ENCODE measurements around the gene EPN3. TPM values are rescaled to one million over a fixed set of nuclear protein-coding genes. Genes with fewer than 3 reads are reported as not detected.

EPN3 gene
- total RNA-seq, 4 donors from 2014 or later = 30.3 to 110 (median 78.5) TPM

GRCh38 chr17:50542795-50543774 lies 10.6 kb downstream of the EPN3 start:
- H3K27me3 ChIP-seq = no peaks in the 10 kb centered on the region
- no peaks in the 10 kb centered on the region for H3K9me3 ChIP-seq
- peak overlapping the region; percentile 84 for H3K27ac ChIP-seq
- DNase-seq (ENCODE audit: low spot score in 2 of 2) = no peak
- TF ChIP-seq EP300 (IDR thresholded peaks at IDR 0.05) = no peak
- TF ChIP-seq CTCF (IDR thresholded peaks at IDR 0.05) = no peak
- TF ChIP-seq POLR2AphosphoS5 (IDR thresholded peaks at IDR 0.05) = no peak
- TF ChIP-seq POLR2A (IDR thresholded peaks at IDR 0.05) = no peak
- H3K4me1 ChIP-seq = peaks cover 63% of the 10 kb centered on the region
- H3K36me3 ChIP-seq = no peaks in the 10 kb centered on the region
- H3K4me3 ChIP-seq = peak overlapping the region; percentile 61
- WGBS = 78% methylated on average over 16 of the region's 16 CpGs

DNA sequence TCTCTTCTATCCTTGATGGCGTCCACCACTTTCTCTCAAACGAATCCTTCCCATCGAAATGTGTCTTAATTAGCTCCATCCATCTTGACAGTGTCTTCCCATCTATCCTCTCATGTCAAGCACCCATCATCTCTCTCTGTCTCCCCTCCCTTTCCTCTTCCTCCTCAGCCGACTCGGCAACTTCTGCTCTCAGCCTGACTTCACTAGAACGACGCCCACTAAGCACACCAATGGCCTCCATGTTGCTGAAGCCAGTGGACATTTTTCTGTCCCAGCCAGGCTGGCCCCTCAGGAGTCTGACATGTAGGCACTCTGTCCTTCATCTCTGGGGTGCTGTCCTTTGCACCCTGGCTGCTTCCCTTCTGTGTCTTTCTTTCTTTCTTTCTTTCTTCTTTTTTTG lies 12.0 kb downstream of the EPN3 start:
- no peak overlapping the region for H3K27ac ChIP-seq
- WGBS = 68% methylated on average over 7 of the region's 7 CpGs
- H3K9me3 ChIP-seq = no peaks in the 10 kb centered on the region
- DNase-seq (ENCODE audit: low spot score in 2 of 2) = no peak
- H3K36me3 ChIP-seq = peaks cover 11% of the 10 kb centered on the region
- H3K4me1 ChIP-seq = peaks cover 59% of the 10 kb centered on the region
- H3K27me3 ChIP-seq = no peaks in the 10 kb centered on the region
- H3K4me3 ChIP-seq = no peak overlapping the region
- no peak for TF ChIP-seq CTCF (IDR thresholded peaks at IDR 0.05)
- no peak for TF ChIP-seq EP300 (IDR thresholded peaks at IDR 0.05)
- TF ChIP-seq POLR2AphosphoS5 (IDR thresholded peaks at IDR 0.05) = no peak
- no peak for TF ChIP-seq POLR2A (IDR thresholded peaks at IDR 0.05)

- 37% methylated on average over 8 of the region's 8 CpGs for WGBS
- no peak overlapping the region for H3K27ac ChIP-seq
- peaks cover 51% of the 10 kb centered on the region for H3K4me1 ChIP-seq
- DNase-seq (ENCODE audit: low spot score in 2 of 2) = no peak
- TF ChIP-seq CTCF (IDR thresholded peaks at IDR 0.05) (no peak), POLR2AphosphoS5 (IDR thresholded peaks at IDR 0.05) (no peak), POLR2A (IDR thresholded peaks at IDR 0.05) (no peak), EP300 (IDR thresholded peaks at IDR 0.05) (no peak)
- H3K9me3 ChIP-seq = no peaks in the 10 kb centered on the region
- peaks cover 19% of the 10 kb centered on the region for H3K36me3 ChIP-seq
- H3K4me3 ChIP-seq = no peak overlapping the region
- H3K27me3 ChIP-seq = no peaks in the 10 kb centered on the region
Measured at GRCh38 chr17:50545311-50545710, 12.8 kb downstream of the EPN3 start.

GRCh38 chr17:50546701-50547034 lies 14.1 kb downstream of the EPN3 start:
- TF ChIP-seq CTCF (IDR thresholded peaks at IDR 0.05) = no peak
- TF ChIP-seq EP300 (IDR thresholded peaks at IDR 0.05) = no peak
- TF ChIP-seq POLR2AphosphoS5 (IDR thresholded peaks at IDR 0.05) = no peak
- Histone ChIP-seq H3K4me1 (peaks cover 37% of the 10 kb centered on the region), H3K36me3 (peaks cover 22% of the 10 kb centered on the region), H3K27me3 (no peaks in the 10 kb centered on the region), H3K9me3 (no peaks in the 10 kb centered on the region), H3K4me3 (peak overlapping the region; percentile 80), H3K27ac (no peak overlapping the region)
- DNase-seq (ENCODE audit: low spot score in 2 of 2) = no peak
- 43% methylated on average over 4 of the region's 4 CpGs for WGBS

DNA sequence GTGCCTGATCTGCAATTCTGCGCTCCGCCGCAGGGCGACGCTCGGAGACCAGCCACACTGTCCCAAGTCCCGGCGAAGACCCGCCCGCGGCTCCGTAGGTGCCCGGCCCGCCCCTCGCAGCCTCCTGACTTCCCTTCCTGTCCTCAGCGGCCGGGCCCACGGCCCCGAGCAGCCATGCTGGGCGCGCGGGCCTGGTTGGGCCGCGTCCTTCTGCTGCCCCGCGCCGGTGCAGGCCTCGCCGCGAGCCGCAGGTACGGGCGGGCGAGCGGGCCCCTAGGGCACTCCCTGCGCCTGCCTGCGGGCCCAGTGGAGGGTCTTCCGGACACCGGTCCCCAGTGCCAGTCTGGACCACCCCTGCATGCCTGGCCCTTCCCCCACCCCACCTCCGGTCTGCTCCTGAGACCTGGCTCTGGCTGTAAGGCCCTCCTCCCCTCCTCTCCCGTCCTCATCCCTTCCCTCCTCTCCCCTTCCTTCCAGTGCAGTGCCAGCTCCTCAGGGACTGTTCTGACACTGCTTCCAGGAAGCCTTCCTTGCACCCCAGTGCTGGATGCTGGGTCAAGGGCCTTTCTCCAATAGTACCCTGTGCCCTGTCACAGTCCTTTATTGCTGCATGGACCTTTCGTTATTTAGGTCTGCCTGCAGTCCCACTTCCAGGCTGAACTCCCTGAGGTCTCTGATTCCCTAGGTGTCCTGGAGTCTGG lies 14.7 kb downstream of the EPN3 start, which contains the start of gene SPATA20:
Gene SPATA20 (plus strand): TSS at position 140 of the 701 bp plus-strand sequence. CDS start 35 bp downstream, at position 175.
- Histone ChIP-seq H3K4me3 (peak within 1 kb of the TSS; percentile 80), H3K4me1 (peaks cover 32% of the 10 kb centered on the region), H3K27ac (peak within 1 kb of the TSS; percentile 84), H3K27me3 (no peaks in the 10 kb centered on the region), H3K9me3 (no peaks in the 10 kb centered on the region), H3K36me3 (peaks cover 22% of the 10 kb centered on the region)
- TF ChIP-seq EP300 (IDR thresholded peaks at IDR 0.05) = no peak
- peak in 1 of 3 donors; percentile 56 for TF ChIP-seq POLR2AphosphoS5 (IDR thresholded peaks at IDR 0.05)
- TF ChIP-seq POLR2A (IDR thresholded peaks at IDR 0.05) = peak; percentile 23 to 66
- TF ChIP-seq CTCF (IDR thresholded peaks at IDR 0.05) = peak; percentile 95 to 99
- peak; percentile 95 to 96 for DNase-seq (ENCODE audit: low spot score in 2 of 2)
- WGBS = 3% methylated on average over 14 of the region's 42 CpGs

All from suprapubic skin (tissue), 4 donors.